Loucy (cell line): ENCODE results near the gene PIP5K1C.

Source experiments
- EZH2phosphoT487 ChIP-seq: fragments of 200-600 bp; IDR thresholded peaks from 2 replicates; pipeline ENCODE4 v1.6.1; 2018; ENCODE audit warnings: antibody characterized with exemption, mild to moderate bottlenecking, moderate library complexity, borderline replicate concordance
- TF ChIP-seq, protein P1 (sequence below): fragments of 200-600 bp; sonication (generic); conservative IDR thresholded peaks from 2 replicates; pipeline ENCODE4 v1.5.1; 2014; ENCODE audit warnings: mild to moderate bottlenecking, antibody characterized with exemption, low read length

DNA sequence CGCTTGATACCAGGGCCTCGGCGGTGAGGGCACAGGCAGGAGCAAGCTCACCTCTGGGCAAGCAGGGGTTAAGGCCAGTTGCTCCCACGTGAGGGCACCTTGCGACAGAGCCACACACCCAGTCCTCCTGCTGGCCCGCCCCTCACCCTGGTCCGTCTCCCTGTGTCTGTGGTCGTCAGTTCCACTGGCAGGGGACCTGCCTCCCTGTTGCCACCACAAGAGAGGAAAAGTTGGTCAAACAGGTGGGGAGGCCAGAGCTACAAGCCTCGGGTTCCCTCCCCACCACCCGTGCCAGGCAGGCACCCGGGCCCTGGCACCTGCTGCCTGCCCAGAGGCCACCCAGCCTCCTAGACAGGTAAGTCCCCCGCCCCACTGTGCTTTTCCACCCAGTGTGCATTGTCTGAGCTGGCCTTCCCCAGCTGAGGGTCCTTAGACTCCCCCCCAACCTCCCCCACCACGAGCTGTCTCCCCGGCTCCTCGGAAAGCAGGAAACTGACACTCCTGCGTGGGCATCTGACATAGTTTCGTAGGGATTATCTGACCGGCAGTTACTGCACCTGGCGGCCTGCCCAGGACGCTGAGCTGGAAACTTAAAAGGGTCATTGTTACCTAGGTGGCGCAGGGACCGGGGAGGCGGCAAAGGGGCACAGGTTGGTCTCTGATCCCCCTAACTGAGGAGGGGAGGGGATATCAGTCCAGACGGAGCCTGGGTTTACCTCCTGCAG is 8.1 kb upstream of the PIP5K1C start, which contains the start of gene TJP3:
- TF ChIP-seq, protein P1, sequence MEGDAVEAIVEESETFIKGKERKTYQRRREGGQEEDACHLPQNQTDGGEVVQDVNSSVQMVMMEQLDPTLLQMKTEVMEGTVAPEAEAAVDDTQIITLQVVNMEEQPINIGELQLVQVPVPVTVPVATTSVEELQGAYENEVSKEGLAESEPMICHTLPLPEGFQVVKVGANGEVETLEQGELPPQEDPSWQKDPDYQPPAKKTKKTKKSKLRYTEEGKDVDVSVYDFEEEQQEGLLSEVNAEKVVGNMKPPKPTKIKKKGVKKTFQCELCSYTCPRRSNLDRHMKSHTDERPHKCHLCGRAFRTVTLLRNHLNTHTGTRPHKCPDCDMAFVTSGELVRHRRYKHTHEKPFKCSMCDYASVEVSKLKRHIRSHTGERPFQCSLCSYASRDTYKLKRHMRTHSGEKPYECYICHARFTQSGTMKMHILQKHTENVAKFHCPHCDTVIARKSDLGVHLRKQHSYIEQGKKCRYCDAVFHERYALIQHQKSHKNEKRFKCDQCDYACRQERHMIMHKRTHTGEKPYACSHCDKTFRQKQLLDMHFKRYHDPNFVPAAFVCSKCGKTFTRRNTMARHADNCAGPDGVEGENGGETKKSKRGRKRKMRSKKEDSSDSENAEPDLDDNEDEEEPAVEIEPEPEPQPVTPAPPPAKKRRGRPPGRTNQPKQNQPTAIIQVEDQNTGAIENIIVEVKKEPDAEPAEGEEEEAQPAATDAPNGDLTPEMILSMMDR: no peak
- TF ChIP-seq EZH2phosphoT487: no peak
